ENCODE measurements around the gene XPR1.

The XPR1 gene

DNA sequence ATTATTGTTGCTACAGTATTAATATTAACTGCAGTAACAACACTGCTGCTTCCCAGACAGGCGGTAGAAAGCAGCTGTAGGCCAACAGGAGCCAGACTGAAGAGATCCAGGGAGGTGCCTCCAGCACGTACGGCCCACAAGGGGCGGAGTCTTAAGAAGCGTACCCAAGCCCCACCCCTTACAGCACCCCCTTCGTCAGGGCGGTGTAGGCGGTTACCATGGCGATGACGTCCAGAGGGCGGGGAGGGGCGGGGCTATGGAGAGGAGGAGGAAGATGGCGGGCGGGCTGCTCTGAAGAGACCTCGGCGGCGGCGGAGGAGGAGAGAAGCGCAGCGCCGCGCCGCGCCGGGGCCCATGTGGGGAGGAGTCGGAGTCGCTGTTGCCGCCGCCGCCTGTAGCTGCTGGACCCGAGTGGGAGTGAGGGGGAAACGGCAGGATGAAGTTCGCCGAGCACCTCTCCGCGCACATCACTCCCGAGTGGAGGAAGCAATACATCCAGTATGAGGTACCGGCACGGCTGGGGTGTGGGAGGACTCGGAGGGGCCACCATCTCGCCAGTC lies at the start of gene XPR1:
Gene XPR1, plus strand, starts transcription at position 257 of the 560 bp plus-strand sequence. Its CDS starts 180 bp downstream, at position 437.
- peak; percentile 91 for DNase-seq

DNA sequence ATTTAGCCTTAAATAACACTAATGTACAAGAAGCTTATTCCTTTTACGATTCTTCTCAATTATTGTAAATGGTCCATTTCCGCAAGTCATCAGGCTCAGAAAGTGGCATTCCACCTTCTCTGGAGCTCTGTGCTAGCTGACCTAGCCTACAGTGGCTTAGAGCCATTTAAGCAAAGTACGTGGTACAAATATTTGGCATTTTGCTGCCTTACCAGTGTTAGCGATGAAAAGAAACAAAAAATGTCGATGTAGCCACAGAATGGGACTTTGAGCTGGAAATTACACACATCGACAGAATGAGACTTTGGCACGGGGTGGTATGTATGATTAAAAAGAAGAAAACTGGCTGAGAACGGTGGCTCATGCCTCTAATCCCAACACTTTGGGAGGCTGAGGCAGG lies 47.0 kb upstream of the XPR1 start:
- DNase-seq = no peak

DNA sequence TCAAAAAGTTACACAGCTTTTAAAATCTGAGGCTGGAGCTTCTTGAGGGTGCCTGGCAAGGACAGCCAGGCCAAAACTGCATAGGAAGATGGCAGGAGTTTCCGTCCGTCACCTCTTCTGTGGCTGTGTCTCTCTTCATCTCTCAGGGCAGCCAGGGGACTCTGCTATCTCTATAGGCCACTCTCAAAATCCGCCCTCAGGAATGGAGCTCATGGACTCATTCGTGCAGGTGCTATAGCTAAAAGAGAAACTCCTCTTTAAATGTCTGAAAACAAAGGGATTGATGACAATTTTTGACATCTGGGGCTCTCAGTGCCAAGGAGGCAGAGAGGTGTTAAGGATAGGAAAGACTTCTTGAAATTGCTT lies 45.8 kb upstream of the XPR1 start:
- DNase-seq = no peak

DNA sequence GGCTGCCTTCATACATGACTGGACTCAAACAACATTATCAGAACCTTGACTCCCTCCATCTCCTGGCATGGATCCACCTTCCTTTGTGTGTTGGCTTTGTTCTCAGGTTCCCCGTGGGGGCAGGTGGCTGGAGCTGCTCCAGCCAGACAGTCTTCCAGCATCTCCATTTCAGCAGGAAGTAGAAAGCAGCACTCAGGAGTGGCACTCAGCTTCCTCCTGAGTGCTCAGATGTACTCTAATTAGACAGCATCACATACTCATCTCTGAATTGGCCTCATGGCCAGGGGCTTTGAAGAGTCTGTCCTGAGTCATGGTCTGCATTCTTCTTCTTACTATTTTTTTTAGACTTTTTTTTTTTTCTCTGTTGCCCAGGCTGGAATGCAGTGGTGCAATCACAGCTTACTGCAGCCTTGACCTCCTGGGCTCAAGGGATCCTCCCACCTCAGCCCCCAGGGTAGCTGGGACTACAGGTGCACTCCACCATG lies 45.1 kb upstream of the XPR1 start:
- DNase-seq = no peak

DNA sequence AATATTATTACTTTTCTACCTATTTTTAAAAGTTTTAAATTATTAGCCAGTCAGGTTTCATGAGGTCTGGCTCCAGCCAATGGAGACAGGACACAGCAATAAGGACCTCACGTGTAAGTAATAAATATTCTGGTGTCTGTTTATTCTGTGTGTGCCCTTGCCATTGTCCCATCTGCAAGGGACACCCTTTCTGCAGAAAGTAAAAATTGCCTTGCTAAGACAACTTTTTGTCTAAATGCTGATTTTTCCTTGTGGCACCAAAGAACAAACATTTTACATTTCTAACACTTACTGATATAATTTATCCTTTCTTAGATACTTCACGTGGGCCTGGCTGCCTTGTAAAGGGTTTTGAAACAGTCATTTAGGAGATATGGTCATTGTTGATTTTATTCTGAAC lies 43.7 kb upstream of the XPR1 start:
- DNase-seq = no peak

DNA sequence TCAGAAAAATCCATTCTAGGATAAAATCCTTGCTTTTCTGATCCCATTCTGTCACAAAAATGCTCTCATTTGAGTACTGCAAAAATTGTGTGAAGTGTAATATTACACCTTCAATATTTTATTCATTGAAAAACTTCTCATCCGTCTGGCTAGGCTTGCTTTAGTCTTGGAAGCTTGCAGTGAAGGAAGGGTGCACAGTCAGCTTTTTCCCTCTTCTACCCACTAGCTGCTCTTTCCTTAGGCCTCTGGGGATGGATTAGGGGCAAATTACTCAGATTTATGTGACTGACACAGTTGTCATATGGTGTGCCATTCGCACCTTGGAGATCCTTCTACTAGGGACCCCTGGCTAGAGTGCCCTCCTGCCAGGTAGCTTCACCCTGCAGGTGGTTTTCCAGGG lies 40.9 kb upstream of the XPR1 start:
- DNase-seq = no peak

DNA sequence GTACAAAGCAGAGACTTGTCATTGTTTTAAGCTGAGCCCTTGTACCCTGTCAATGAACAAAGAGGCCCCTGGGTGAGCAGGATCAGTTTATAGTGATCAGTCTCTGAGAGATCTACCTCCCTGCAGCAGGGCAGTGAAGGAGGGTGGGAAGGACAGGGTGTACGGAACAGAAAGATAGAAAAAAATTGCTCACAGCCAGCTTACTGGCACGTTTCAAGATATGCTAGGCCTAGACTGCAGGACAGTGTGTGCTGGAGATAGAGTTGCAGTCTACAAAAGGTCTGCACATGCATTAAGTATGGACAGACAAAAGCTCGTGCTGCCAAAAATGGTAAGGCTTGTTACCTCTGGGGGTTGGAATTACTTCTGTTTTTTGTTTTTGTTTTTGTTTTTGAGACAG lies 38.4 kb upstream of the XPR1 start:
- no peak for DNase-seq

DNA sequence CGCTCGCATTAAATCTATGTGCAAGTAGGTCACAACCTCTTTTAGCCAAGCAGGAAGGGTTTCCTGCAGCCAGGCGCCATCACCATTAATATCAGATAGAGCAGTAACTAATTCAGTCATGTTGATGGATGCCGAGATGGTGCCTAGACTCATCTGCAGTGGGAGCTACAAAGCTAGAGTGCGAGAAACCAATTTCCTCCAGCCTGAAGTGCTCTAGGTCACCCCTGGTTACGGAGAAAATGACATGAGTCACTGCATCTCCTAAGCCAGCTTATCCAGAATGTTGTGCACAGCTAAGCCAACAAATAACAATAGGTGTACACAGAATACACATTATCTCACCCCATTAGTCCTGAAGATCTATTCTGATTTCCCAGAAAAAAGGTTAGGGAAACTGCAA lies 37.1 kb upstream of the XPR1 start:
- no peak for DNase-seq

DNA sequence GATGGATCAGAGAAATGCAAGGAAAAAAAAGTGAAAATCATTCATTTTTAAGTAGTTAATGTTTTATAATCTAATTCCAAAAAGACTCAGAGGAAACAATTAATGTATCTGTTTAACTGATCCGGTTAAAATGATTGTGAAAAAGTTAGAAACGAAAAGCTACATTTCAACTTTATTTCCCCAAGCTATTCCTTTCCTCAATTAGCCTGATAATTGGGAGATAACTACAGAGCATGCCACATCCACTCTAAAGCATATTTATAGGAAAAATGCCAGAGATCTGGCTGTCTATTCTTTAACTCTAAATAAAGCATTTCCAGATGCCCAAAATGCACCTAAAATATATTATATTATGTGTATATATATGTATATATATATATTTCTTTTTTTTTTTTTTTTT lies 35.9 kb upstream of the XPR1 start:
- DNase-seq = no peak

DNA sequence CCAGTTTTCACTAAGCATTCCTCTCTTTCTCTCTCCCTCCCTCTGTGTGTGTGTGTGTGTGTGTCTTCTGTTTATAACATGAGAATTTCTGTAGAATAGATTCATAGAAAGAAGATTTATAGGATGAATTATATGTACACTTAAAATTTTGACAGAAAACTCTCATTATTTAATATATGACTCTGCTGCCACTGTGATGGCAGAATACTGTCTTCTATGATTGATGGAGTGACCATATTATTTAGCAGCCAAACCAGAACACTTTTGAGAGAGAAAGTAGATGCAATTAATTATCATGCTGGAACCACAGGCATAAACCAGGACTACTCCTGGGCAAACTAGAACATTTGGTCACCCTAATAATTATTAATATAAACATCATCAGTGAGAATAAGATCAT lies 34.3 kb upstream of the XPR1 start:
- no peak for DNase-seq

DNA sequence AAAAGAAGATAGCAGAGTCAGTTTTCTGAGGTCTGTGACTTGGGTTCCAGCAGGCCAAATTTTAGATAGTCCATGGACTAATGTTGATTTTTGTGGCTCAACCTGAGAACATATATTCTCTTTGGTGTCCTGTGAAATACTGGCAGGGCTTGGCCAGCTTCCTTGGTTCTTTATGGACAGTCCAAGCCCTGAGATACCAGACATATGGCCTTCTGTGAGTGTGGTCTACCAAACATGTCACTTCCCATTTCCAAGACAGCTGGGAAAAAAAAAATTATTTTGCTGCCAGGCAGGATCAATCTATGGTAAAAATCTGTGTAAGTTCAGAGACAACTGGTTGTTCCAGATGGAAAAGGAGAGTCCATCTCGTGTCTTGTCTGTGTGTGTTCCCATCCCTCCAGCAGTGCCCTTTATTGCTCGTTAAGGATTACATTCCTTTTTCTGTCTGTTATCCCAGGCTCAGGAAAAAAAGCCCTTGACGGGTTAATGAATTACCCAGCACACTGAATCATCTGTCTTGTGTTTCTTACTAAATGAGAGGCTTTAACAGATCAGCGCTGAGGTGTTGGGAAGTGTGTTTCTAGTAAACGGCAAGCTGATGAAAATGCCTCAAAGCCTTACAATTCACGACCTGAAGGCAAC lies 33.4 kb upstream of the XPR1 start:
- no peak for DNase-seq

DNA sequence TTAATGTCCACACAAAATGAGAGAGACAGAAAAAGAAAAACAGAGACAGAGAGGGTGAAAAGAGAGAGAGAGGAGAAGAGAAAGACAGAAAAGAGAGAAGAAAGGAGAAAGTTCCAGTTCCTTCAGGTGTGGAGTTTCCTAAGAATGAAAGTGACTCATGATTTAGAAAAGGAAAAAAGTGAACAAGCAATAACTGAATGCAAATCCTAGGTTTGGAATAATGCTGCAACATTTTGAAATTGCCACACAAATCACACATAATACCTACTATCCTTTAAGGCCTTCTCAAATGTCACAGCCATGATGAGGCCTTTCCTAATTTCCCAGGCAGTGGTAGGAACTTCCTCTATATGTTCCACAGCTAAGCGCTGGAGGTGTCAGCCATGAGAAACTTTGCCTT lies 31.5 kb upstream of the XPR1 start:
- no peak for DNase-seq

DNA sequence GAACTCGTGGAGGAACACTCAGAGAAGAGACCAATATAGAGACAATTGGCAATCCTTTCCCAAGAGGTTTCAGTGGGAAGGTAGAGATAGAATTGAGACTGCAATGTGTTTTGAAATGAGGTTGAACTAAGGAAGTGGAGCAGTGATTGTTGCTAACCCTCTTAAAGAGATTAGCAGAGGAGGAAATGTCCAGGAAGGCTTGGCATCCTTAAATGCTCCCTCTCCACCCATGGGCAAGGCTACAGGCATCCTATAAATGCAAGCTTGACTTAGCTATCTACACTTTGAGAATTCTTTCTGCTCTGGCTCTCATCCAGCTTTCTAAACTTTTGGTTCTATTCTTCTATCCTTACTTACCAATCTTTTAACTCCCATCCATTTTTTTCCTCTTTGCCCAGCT lies 30.3 kb upstream of the XPR1 start:
- no peak for DNase-seq

DNA sequence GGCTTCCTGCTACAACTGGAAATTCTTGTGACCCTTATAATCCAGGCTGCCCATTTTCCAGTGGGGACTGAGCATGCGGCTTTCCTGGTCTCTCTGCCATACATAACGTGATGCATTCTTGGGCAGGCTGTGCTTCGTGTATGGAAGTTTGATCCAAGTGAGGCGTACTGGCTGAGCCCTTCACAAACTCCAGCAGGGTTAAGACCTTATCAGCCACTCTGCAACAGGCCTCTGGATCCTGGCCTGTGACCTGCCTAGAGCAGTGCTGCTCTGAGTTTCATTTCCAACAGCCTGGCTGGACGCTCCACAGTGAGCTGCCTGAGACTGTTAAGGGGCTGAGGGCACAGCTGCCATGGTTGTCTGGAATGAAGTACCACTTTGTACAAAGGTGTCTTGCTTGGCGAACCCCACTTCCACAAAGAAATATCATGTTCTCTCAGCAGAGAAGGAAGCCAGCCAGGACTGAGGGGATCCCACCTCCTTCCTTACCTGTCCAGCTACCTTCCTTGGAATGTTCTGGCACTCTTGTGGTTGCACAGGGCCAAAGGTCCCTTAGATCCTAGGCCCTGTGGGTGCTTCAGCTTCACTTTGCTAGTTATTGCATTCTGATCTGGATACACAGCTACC lies 28.5 kb upstream of the XPR1 start:
- no peak for DNase-seq

DNA sequence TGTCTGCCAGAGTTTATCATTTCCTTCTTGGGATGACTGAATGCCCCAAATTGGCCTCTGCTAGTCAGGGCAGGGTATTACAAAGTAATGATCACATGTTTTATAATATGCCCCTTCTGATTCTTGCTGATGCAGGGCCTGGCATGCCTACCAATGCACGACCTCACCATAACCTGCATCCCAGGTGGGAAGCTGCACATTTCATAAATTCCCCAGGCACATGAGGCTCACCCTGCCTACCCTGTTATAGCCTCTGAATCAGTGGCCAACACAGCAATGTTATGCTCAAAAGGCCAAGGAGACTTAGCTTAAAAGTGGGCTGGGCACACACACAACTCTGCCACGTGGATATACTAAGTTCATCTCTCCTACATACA lies 28.0 kb upstream of the XPR1 start:
- no peak for DNase-seq

DNA sequence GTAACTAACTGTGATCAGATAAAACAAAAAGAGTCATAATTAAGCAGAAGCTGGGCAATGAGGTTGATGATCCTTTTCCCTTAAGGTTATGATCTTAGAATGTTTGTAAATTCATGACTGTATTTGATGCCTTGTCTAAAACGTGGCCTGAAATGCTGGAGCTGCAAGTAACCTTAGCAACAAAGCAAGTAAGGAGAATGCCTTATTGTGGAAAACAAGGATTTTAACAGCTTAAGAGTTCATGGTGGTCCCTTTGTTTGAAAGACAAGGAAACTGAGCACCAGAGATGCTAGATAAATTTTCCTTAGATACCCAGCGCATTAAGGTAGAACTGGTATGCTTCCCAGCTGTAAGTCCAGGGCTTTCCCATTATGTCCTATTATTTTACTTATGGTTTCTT lies 25.7 kb upstream of the XPR1 start:
- DNase-seq = no peak

DNA sequence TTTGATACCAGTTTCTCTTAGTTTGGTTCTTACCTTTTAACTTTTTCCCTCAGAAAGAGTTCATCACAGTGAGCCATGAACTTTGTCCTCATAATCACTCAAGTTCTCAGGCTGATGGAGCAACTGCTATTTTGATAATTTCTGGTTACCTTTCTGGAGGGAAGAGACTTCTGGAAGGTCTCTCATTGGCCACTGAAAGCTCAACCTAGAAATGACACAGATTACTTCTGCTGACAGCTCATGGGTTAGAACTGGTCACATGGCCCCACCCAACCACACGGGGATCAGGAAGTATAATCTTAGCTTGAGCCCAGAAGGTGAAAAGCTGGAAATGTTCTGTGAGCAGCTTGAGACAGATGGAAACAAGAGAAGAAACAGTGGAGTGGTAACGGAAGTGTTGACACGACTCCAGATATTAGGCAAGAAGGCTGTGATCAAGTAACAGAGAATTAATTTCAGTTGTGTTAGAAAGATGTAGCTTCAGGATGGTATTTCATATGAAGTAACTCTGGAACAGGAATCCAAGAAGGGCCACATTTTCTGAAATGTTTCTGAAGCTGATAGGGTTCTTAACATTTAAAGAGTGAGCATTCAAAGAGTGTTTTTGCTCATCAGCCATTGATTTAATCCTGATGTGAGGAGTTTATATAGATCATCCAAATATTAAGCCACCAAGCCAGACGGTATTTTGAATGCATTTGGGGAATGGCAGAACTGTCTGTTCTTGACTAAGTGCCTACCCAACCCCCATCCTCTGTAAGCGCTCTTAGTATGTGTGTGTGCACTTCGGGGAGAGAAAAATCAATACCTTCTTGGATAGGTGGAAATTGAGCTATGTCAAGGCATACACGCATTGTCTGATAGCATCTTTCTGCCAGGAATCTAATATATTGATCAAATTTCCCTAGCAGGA lies 21.9 kb upstream of the XPR1 start:
- DNase-seq = no peak

DNA sequence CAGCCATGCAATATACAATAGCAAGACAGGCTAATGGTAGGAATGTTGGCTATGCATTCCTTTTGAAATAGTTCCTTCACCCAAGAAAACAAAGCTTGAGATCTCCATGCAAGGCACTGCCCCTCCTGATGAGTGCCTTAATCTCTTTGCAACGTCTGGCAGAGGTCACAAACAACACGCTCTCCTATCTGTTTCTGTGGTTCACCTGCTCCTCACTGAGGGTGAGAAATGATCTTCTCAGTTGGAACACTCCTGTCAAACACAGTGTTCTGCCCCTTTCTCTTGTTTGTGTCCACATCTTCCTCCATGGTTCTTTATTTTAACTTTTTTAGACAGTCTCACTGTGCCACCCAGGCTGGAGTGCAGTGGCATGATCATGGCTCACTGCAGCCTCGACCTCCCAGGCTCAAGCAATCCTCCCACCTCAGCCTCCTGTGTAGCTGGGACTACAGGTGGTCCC lies 21.2 kb upstream of the XPR1 start:
- no peak for DNase-seq

DNA sequence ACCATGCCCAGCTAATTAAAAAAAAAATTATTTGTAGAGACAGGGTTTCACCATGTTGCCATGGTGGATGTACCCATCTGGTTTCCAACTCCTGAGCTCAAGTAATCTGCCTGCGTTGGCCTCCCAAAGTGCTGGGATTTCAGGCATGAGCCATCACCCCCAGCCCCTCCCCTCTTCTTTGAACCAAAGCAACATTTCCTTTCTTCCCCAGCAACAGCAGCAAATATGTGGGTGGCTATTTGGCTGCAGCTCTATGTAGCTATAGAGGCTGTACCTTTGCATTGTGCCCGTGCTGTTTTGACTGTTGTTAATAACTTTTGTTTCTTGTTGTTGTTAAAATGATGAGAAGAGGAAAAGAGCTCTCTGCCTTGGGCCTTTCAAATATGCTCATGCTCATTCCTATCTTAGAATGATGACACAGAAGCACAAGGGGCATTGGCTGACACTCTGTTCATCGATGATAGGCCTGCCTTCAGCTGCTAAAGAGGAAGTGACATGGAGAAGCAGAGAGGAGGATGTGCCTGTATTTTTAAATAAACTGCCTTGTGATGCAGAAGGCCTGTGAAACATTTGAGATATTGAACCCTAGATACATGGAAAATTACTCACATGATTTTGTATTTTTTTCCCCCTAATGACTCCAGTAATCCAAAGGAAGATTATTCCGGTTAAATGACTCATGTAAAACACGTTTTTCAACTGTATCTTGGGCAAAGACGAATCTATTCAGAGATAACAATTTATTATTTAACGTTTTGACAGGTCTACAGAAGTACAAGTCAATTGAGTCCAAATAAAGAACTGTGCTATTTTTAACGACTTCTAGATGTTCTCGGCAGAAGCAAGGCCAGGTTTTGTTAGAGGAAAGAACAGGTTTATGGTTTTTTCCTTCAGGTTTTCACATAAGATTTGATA lies 20.5 kb upstream of the XPR1 start:
- DNase-seq = no peak

DNA sequence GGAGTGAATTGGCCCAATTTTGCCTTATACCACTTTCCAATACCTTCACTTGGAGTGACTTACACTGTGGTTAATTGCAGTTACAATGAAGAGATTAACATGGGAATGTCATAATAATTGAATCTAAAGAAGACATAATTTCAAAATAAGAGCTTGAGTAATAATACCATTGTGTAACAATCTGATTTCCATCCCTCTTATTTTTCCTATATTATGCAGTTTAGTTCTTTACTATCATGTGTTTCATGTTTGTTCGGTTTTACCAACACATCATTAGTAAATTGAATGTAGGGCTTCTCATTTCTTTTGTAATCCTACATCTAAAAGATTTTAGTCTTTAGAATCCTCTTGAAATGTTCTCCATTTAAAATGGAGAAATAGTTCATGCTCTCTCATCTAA lies 19.2 kb upstream of the XPR1 start:
- DNase-seq = no peak

DNA sequence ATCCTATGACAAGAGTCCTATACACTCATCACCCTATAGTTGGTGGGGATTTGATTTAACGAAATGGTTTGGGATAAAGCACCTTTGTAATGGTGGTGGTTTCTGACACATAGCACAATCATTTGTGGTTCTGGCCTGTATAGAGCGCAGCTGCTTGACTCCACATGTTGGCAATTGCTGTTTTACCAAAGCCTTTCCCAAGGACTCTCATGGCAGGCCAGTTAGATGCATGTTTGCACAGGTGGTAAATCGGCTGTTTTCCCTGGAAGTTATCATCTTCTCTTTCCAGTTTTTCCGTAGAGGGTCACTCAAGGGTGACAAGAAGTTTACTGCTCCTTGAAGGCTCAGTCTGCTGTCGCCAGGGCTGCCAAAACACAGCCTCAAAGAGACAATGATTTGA lies 17.1 kb upstream of the XPR1 start:
- no peak for DNase-seq

DNA sequence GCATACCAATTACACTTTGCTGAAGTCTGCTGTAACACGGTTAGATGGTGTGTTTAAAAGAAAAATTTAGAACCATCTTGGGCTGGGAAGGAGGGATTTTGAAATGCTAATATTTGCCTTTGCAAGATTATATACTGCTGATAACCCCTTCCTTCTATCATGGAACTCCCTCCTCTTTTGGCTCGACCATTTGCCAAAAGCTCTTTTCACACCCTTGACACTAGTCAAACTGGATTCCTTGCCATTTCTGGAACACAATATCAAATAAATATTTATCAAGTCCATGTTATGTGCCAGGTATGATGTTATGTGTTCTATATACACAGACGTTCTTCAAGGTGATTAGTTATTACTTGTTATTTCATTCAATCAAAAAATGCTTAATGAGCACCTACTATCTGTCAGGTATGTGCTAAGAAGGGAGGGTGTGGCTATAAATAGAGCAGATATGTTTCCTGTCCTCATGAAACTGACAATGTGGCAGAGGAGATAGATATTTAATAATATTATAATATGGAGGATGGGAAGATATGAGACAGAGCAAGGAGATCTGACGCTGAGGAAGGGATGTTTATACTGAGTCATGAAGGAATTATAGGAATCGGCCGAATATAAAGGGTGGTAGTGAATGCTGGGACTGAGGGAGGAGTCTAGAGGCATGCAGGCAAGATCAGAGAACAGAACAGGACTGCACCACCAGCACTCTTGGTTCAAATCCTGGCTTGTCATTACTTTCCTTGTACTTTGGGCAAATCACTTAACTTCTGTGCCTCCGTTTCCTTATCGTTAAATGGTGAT lies 16.1 kb upstream of the XPR1 start:
- DNase-seq = no peak

All from GOT3 (cell line).